Measurements from ENCODE around the gene TNFRSF13B. TPM values are rescaled to one million over a fixed set of nuclear protein-coding genes. Genes with fewer than 3 reads are reported as not detected.
"Not testable (repeated sequence)": the region's sequence is repeated elsewhere in the genome, so short reads cannot be mapped to it uniquely, and the experiment has no call there.

Gene TNFRSF13B
- total RNA-seq, 6 donors from 2014 or later: 0.57 to 6.3 (median 2.1) TPM; not detected in 1

- H3K4me3 ChIP-seq: no peak overlapping the region
- no peaks in the 10 kb centered on the region for H3K4me1 ChIP-seq
- H3K36me3 ChIP-seq: no peaks in the 10 kb centered on the region
- no peaks in the 10 kb centered on the region for H3K27me3 ChIP-seq
- WGBS, 2 donors: 70 to 79% methylated on average over 3 of the region's 3 CpGs
- no peak for TF ChIP-seq POLR2AphosphoS5 (IDR thresholded peaks at IDR 0.05)
- TF ChIP-seq CTCF (IDR thresholded peaks at IDR 0.05): no peak
- no peak for ATAC-seq (ENCODE audit: low FRiP score in 2 of 2)
- DNase-seq: no peak
- no peaks in the 10 kb centered on the region for H3K9me3 ChIP-seq
- no peak overlapping the region for H3K27ac ChIP-seq
These were observed 10.1 kb downstream of the TNFRSF13B start for GRCh38 chr17:16961792-16962191.

GRCh38 chr17:16961022-16961421 lies 10.9 kb downstream of the TNFRSF13B start:
- ATAC-seq (ENCODE audit: low FRiP score in 2 of 2); H3K4me3 ChIP-seq; H3K4me1 ChIP-seq; H3K27me3 ChIP-seq; DNase-seq; H3K9me3 ChIP-seq; H3K36me3 ChIP-seq; H3K27ac ChIP-seq: not testable (repeated sequence)
- WGBS, 2 donors: 59 to 80% methylated on average over 2 of the region's 2 CpGs

- H3K9me3 ChIP-seq; H3K27me3 ChIP-seq; DNase-seq; H3K4me3 ChIP-seq; H3K27ac ChIP-seq; H3K36me3 ChIP-seq; ATAC-seq (ENCODE audit: low FRiP score in 2 of 2); H3K4me1 ChIP-seq: not testable (repeated sequence)
- WGBS, 2 donors: 58 to 59% methylated on average over 6 of the region's 6 CpGs
These were observed 16.9 kb downstream of the TNFRSF13B start for GRCh38 chr17:16955011-16955410.

GRCh38 chr17:16954521-16954920 lies 17.4 kb downstream of the TNFRSF13B start:
- peaks cover 0 to 4% (median 3%) of the 10 kb centered on the region in 4 donors for H3K9me3 ChIP-seq
- TF ChIP-seq POLR2AphosphoS5 (IDR thresholded peaks at IDR 0.05): no peak
- no peak for TF ChIP-seq EP300 (IDR thresholded peaks at IDR 0.05)
- no peak for TF ChIP-seq POLR2A (IDR thresholded peaks at IDR 0.05)
- no peak for TF ChIP-seq CTCF (IDR thresholded peaks at IDR 0.05)
- DNase-seq (no peak), ATAC-seq (ENCODE audit: low FRiP score in 2 of 2) (no peak)
- no peak overlapping the region for H3K4me3 ChIP-seq
- no peaks in the 10 kb centered on the region for H3K4me1 ChIP-seq
- H3K36me3 ChIP-seq: no peaks in the 10 kb centered on the region
- 38 to 43% methylated on average over 3 of the region's 3 CpGs for WGBS, 2 donors
- no peak overlapping the region for H3K27ac ChIP-seq
- H3K27me3 ChIP-seq: no peaks in the 10 kb centered on the region

GRCh38 chr17:16953841-16954240 lies 18.1 kb downstream of the TNFRSF13B start:
- 81 to 82% methylated on average over 9 of the region's 9 CpGs for WGBS, 2 donors
- ATAC-seq (ENCODE audit: low FRiP score in 2 of 2) (no peak), DNase-seq (no peak)

More at GRCh38 chr17:16953841-16954240, 18.1 kb downstream of the TNFRSF13B start:
- Histone ChIP-seq H3K4me3 (no peak overlapping the region), H3K27ac (no peak overlapping the region), H3K36me3 (no peaks in the 10 kb centered on the region), H3K4me1 (no peaks in the 10 kb centered on the region), H3K27me3 (no peaks in the 10 kb centered on the region), H3K9me3 (peaks cover under 1 to 10% (median 9%) of the 10 kb centered on the region in 4 donors)
- TF ChIP-seq EP300 (IDR thresholded peaks at IDR 0.05) (no peak), POLR2AphosphoS5 (IDR thresholded peaks at IDR 0.05) (no peak), CTCF (IDR thresholded peaks at IDR 0.05) (no peak), POLR2A (IDR thresholded peaks at IDR 0.05) (no peak)
